GM12878 (cell line): ENCODE results near the gene KIRREL3.

Experiments
- BCL11A ChIP-seq: IDR thresholded peaks from 2 replicates; pipeline ENCODE4 v1.6.1; 2011; ENCODE audit warnings: low read depth, low read length
- BCLAF1 ChIP-seq: fragments of 450-650 bp; IDR thresholded peaks from 2 replicates; pipeline ENCODE4 v1.6.1; 2017; ENCODE audit warnings: antibody characterized with exemption, mild to moderate bottlenecking, moderate library complexity
- CHD2 ChIP-seq: IDR thresholded peaks from 2 replicates; pipeline ENCODE4 v1.6.1; 2011; ENCODE audit warnings: low read depth, low read length, improper control_type of control experiment, borderline replicate concordance
- CREB1 ChIP-seq: IDR thresholded peaks from 2 replicates; pipeline ENCODE4 v1.6.1; 2012; ENCODE audit warnings: low read depth, mild to moderate bottlenecking, inconsistent platforms
- CTCF ChIP-seq, 3 experiments: IDR thresholded peaks in 2 of 3; conservative IDR thresholded peaks in 1 of 3; 2 replicates each; pipeline ENCODE4 v1.5.1; 2011; ENCODE audit warnings: low read depth in 3 of 3, low read length in 3 of 3, mild to moderate bottlenecking in 3 of 3, control low read depth in 2 of 3, moderate library complexity in 2 of 3, inconsistent platforms in 1 of 3, mixed read lengths in 1 of 3; ENCODE audit not compliant: control insufficient read depth in 2 of 3, insufficient read depth in 1 of 3; ENCODE audit errors: extremely low read depth in 1 of 3
- EGR1 ChIP-seq, 2 experiments: IDR thresholded peaks; 1 replicate in 1 of 2; 2 replicates in 1 of 2; pipeline ENCODE4 v1.6.1; 2011 to 2012; ENCODE audit warnings: low read depth in 2 of 2, low read length in 2 of 2, borderline replicate concordance in 1 of 2, mild to moderate bottlenecking in 1 of 2, moderate library complexity in 1 of 2
- HDAC2 ChIP-seq: fragments of 200-600 bp; sonication (generic); IDR thresholded peaks from 2 replicates; pipeline ENCODE4 v1.6.1; 2017
- HDAC6 ChIP-seq: fragments of 200-600 bp; sonication (generic); IDR thresholded peaks from one replicate; pipeline ENCODE4 v1.8.0; 2017; ENCODE audit warnings: antibody characterized with exemption; ENCODE audit not compliant: unreplicated experiment
- KAT2A ChIP-seq: conservative IDR thresholded peaks from 2 replicates; pipeline ENCODE4 v1.6.1; 2011; ENCODE audit warnings: low read depth, low read length; ENCODE audit not compliant: control insufficient read depth
- NR2C1 ChIP-seq: fragments of 450-650 bp; IDR thresholded peaks from 2 replicates; pipeline ENCODE4 v1.6.1; 2017; ENCODE audit warnings: antibody characterized with exemption, mild to moderate bottlenecking, moderate library complexity
- RFX5 ChIP-seq: IDR thresholded peaks from 2 replicates; pipeline ENCODE4 v1.6.1; 2011; ENCODE audit warnings: low read depth, low read length, improper control_type of control experiment
- SIX5 ChIP-seq: IDR thresholded peaks from 2 replicates; pipeline ENCODE4 v1.6.1; 2011; ENCODE audit warnings: mild to moderate bottlenecking, low read depth, low read length, moderate library complexity; ENCODE audit not compliant: severe bottlenecking
- SMAD5 ChIP-seq: IDR thresholded peaks from 2 replicates; pipeline ENCODE4 v1.6.1; 2016; ENCODE audit warnings: antibody characterized with exemption, low read depth

- no peak for TF ChIP-seq EGR1 (IDR thresholded peaks at IDR 0.05; ENCODE audit: borderline replicate concordance in 1 of 2, low read depth in 2 of 2, low read length in 2 of 2)
- TF ChIP-seq RFX5 = no peak
- no peak for TF ChIP-seq BCLAF1
- TF ChIP-seq KAT2A = no peak
- no peak for TF ChIP-seq SIX5
- no peak for TF ChIP-seq NR2C1
- no peak for TF ChIP-seq HDAC6
- no peak for TF ChIP-seq CTCF (IDR thresholded peaks at IDR 0.05 in 2 of 3, conservative IDR thresholded peaks at IDR 0.05 in 1 of 3; ENCODE audit: control insufficient read depth in 2 of 3, extremely low read depth in 1 of 3, insufficient read depth in 1 of 3, low read depth in 3 of 3, low read length in 3 of 3)
- no peak for TF ChIP-seq CHD2
- TF ChIP-seq HDAC2 = no peak
- TF ChIP-seq BCL11A = no peak
- TF ChIP-seq CREB1 = no peak
- TF ChIP-seq SMAD5 = no peak
Observed at GRCh38 chr11:126405374-126405773, 595.2 kb downstream of the KIRREL3 start.
